Esophagus muscularis mucosa (tissue), 4 donors: ENCODE data around the gene CSMD2. TPM values are rescaled to one million over a fixed set of nuclear protein-coding genes. Genes with fewer than 3 reads are reported as not detected.

ENCODE experiments used
- DNase-seq: peaks from one replicate; pipeline ENCODE4 v3.0.0-alpha.2; 2017; ENCODE audit errors: extremely low spot score
- H3K27ac ChIP-seq, 4 donors: fragments of 200-600 bp; sonication (generic); replicated peaks in 1 of 4; 1 replicate in 3 of 4; 2 replicates in 1 of 4; pipeline ENCODE4 v1.5.1; 2016 to 2019; ENCODE audit warnings: mild to moderate bottlenecking in 1 of 4
- H3K27me3 ChIP-seq, 4 donors: fragments of 200-600 bp; sonication (generic); one replicate each; pipeline versions ENCODE4 v1.5.1 to v1.6.0; 2016 to 2019
- H3K36me3 ChIP-seq, 4 donors: fragments of 200-600 bp; sonication (generic); one replicate each; pipeline ENCODE4 v1.5.1; 2016 to 2019
- H3K4me1 ChIP-seq, 4 donors: fragments of 200-600 bp; sonication (generic); one replicate each; pipeline ENCODE4 v1.5.1; 2016 to 2019
- H3K4me3 ChIP-seq, 4 donors: fragments of 200-600 bp; sonication (generic); 1 replicate in 2 of 4; 2 replicates in 2 of 4; pipeline ENCODE4 v1.5.1; 2016 to 2019; ENCODE audit warnings: mild to moderate bottlenecking in 4 of 4, moderate library complexity in 1 of 4
- H3K9me3 ChIP-seq, 4 donors: fragments of 200-600 bp; sonication (generic); 1 replicate in 3 of 4; 2 replicates in 1 of 4; pipeline ENCODE4 v1.5.1; 2016 to 2019
- CTCF ChIP-seq, 3 experiments: fragments of 200-600 bp in 2 of 3; fragments of 450-650 bp in 1 of 3; sonication (generic) in 2 of 3; IDR thresholded peaks; one replicate each; pipeline ENCODE4 v1.5.1; 2017 to 2019; ENCODE audit warnings: antibody characterized with exemption in 3 of 3, mild to moderate bottlenecking in 2 of 3, moderate library complexity in 1 of 3
- EP300 ChIP-seq: sonication (generic); formaldehyde crosslinking; IDR thresholded peaks from one replicate; pipeline ENCODE4 v1.6.1; 2017; ENCODE audit warnings: antibody characterized with exemption
- POLR2A ChIP-seq: fragments of 450-650 bp; IDR thresholded peaks from one replicate; pipeline ENCODE4 v1.6.1; 2017; ENCODE audit warnings: antibody characterized with exemption, moderate library complexity, mild to moderate bottlenecking, low read depth
- POLR2AphosphoS5 ChIP-seq, 2 donors: sonication (generic); formaldehyde crosslinking; IDR thresholded peaks; one replicate each; pipeline ENCODE4 v1.6.1; 2017; ENCODE audit warnings: antibody characterized with exemption in 2 of 2
- WGBS: methylation state at CpG from one replicate; pipeline ENCODE4 v1.1.5; 2018; 5-methylcytosine and 5-hydroxymethylcytosine counted together
- intact Hi-C: fragments of 100-400 bp; cut with DNase I; formaldehyde crosslinking; loops from one replicate; pipeline ENCODE4 v1.15.1; 2023
- total RNA-seq, 4 donors: library from RNA; depleted of rRNA; stranded (reverse); fragments of >200 nt; gene quantifications; one replicate each; pipeline versions ENCODE4 v1.1.0 to v1.2.1, GENCODE V29; 2016

Gene CSMD2
- total RNA-seq, 4 donors from 2014 or later: 0.26 to 0.75 (median 0.37) TPM

- no peak for DNase-seq
- H3K36me3 ChIP-seq: no peaks in the 10 kb centered on the region
- H3K9me3 ChIP-seq: no peaks in the 10 kb centered on the region
- intact Hi-C loops: no loop called here
- WGBS: 74% methylated on average over 11 of the region's 11 CpGs
- H3K27ac ChIP-seq: no peak overlapping the region
- H3K27me3 ChIP-seq: peaks cover 0 to 8% (median 0%) of the 10 kb centered on the region in 4 donors
- H3K4me3 ChIP-seq: no peak overlapping the region
- H3K4me1 ChIP-seq: no peaks in the 10 kb centered on the region
- TF ChIP-seq EP300: no peak
- no peak for TF ChIP-seq CTCF (IDR thresholded peaks at IDR 0.05)
- TF ChIP-seq POLR2AphosphoS5 (IDR thresholded peaks at IDR 0.05): no peak
- no peak for TF ChIP-seq POLR2A
Observed at GRCh38 chr1:34028381-34029055, 136.5 kb downstream of the CSMD2 start.

- no peak overlapping the region for H3K4me3 ChIP-seq
- H3K9me3 ChIP-seq: no peaks in the 10 kb centered on the region
- intact Hi-C loops: no loop called here
- peaks cover 0 to 19% (median 0%) of the 10 kb centered on the region in 4 donors for H3K27me3 ChIP-seq
- WGBS: 77% methylated on average over 3 of the region's 3 CpGs
- H3K36me3 ChIP-seq: no peaks in the 10 kb centered on the region
- TF ChIP-seq POLR2AphosphoS5 (IDR thresholded peaks at IDR 0.05) (no peak), EP300 (no peak), CTCF (IDR thresholded peaks at IDR 0.05) (no peak), POLR2A (no peak)
- no peak overlapping the region for H3K27ac ChIP-seq
- DNase-seq: no peak
- H3K4me1 ChIP-seq: no peaks in the 10 kb centered on the region
Observed at GRCh38 chr1:34025675-34026074, 139.4 kb downstream of the CSMD2 start.

GRCh38 chr1:34024485-34024884, 140.5 kb downstream of the CSMD2 start:
- Histone ChIP-seq H3K27ac (no peak overlapping the region), H3K36me3 (no peaks in the 10 kb centered on the region), H3K27me3 (peaks cover 0 to 20% (median 0%) of the 10 kb centered on the region in 4 donors), H3K4me1 (no peaks in the 10 kb centered on the region), H3K4me3 (no peak overlapping the region), H3K9me3 (no peaks in the 10 kb centered on the region)
- intact Hi-C loops: no loop called here
- no peak for DNase-seq
- no peak for TF ChIP-seq POLR2AphosphoS5 (IDR thresholded peaks at IDR 0.05)
- no peak for TF ChIP-seq POLR2A
- no peak for TF ChIP-seq CTCF (IDR thresholded peaks at IDR 0.05)
- TF ChIP-seq EP300: no peak
- WGBS: 73% methylated on average over 4 of the region's 4 CpGs

- TF ChIP-seq CTCF (IDR thresholded peaks at IDR 0.05): no peak
- TF ChIP-seq EP300: no peak
- no peak for TF ChIP-seq POLR2A
- TF ChIP-seq POLR2AphosphoS5 (IDR thresholded peaks at IDR 0.05): no peak
- no peak overlapping the region for H3K4me3 ChIP-seq
- no peak overlapping the region for H3K27ac ChIP-seq
- H3K4me1 ChIP-seq: no peaks in the 10 kb centered on the region
- intact Hi-C loops: no loop called here
- H3K27me3 ChIP-seq: peaks cover 0 to 27% (median 0%) of the 10 kb centered on the region in 4 donors
- no peak for DNase-seq
- H3K36me3 ChIP-seq: no peaks in the 10 kb centered on the region
- no peaks in the 10 kb centered on the region for H3K9me3 ChIP-seq
- WGBS: 63% methylated on average over 7 of the region's 7 CpGs
Observed at GRCh38 chr1:34019741-34020552, 145.1 kb downstream of the CSMD2 start.
